ENCODE measurements around the gene NBPF12.
"Not testable (repeated sequence)": the region's sequence is repeated elsewhere in the genome, so short reads cannot be mapped to it uniquely, and the experiment has no call there.

NBPF12 gene

DNA sequence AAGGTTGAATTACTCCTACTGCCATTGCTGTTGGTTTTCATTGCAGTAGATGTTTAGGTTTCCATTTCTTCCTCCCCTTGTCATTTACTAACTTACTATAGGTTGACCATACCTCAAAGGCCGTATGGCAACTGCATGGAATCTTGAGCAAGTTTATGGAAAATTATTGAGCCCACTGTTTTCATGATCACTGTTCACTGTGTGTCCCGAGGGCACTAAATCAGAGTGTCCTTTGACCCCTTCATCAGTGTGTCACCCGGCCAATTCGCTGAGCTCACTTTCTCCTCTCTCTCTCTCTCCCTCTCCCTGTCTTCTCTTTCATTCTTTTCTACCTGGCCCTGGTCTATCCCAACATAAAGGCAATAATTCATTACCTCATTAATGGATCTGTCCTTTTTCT, 47.7 kb downstream of the NBPF12 start:
- not testable (repeated sequence) for DNase-seq

DNA sequence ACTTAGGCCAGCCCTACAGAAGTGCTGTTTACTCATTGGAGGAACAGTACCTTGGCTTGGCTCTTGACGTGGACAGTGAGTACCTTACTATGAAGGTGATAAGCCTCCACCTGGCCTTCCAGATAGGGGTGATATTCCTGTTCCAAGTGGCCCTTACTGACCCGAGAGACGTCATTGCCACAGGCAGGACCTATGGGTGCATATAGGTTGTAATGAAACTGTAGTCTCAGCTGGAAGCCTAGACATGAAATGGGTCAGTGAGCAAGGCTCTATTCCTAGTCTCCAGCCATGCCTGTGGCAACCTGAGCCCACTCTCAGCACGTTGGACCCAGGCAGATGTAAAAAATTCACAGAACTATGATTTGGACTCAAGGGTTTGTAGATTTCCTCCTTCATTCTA, 48.3 kb downstream of the NBPF12 start:
- not testable (repeated sequence) for DNase-seq

DNA sequence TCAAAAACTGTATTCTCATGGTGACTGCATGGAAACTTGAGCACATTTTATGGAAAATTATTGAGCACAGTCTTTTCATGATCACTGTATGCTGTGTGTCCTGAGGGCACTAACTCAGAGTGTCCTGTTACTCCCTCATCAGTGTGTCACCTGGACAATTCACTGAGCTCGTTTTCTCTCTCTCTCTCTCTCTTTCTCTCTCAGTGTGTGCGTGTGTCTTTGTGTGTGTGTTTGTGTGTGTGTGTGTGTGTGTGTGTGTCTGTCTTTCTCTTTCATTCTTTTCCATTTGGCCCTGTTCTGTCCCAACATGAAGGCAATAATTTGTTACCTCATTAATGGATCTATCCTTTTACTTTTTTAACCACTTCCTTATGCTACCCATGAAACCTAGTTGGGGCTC, 49.4 kb downstream of the NBPF12 start:
- not testable (repeated sequence) for DNase-seq

DNA sequence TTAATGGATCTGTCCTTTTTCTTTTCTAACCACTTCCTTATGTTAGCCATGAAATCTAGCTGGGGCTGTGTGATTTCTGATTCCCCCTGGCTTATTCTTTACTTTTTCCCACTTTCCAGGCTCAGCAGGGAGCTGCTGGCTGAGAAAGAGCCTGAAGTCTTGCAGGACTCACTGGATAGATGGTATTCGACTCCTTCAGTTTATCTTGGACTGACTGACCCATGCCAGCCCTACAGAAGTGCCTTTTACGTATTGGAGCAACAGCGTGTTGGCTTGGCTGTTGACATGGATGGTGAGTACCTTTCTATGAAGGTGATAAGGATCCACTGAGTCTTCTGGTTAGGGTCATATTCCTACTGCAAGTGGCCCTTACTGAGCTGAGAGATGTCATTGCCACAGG, 51.3 kb downstream of the NBPF12 start:
- DNase-seq: not testable (repeated sequence)

DNA sequence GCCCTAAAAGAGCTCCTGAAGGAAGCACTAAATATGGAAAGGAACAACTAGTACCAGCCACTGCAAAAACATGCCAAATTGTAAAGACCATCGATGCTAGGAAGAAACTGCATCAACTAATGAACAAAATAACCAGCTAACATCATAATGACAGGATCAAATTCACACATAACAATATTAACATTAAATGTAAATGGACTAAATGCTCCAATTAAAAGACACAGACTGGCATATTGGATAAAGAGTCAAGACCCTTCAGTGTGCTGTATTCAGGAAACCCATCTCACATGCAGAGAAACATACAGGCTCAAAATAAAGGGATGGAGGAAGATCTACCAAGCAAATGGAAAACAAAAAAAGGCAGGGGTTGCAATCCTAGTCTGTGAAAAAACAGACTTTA, 70.4 kb downstream of the NBPF12 start:
- DNase-seq: not testable (repeated sequence)

DNA sequence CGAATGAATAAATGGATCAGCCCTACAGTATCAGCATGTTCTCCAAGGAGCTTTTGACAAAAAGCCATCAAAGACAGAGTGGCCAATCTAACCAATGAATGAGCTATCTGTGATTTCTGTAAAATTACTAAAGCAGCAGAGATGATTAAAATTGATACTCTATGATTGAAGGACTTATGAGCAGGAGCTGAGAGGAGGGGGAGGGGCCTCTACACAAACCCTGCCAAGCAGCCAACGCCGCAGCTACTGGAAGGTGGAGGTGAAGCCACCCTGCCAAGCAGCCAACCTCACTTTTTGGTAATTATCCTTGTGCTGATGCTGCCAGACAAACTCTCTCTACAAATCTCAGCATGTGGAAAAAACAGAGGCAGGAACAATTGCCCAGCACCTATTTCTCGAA, 88.9 kb downstream of the NBPF12 start:
- DNase-seq: not testable (repeated sequence)

DNA sequence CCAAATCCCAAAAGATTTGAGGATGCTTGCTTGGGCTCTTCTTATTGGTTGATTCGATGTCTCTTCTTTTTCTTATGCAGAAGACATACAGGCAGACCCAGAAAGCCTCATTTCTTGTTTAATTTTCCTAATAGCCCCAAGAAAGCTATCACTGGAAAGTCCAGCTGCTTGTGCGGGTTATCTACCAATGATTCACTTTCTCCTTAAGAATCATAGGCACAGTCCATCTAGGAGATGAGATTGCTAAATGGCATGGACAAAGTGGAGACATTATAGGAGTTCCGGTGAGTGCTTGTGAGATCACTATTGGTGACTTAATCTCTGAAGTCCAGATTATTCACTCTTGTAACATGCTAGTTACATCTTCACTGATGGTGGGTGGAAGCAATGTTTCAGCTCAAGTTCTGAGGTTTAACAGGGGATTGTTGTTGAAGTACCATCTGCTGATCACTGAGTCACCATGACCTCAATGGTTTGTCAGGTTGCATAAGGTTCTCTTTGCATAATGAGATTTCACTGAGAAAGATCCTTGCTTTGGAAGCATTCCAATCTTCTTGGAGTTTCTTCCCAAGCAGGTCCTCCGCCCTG, 92.0 kb downstream of the NBPF12 start:
- not testable (repeated sequence) for DNase-seq

DNA sequence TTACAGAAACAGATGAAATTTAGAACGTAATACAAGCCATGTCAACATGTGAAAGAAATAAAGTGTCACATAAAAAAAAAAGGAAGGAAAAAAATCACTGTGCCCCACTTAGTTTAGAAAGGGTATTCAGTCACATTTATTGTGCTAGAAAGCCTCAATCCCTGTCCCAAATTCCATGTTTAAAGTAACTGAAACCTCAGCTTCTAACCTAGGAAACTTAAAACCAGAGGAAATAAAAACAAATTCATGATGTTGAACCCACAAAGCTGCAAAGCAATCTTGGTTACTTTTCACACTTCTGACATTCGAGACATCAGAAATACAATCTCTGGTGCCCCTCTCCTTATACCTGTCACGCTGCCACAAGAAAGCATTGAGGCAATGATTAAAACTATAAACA, 101.8 kb downstream of the NBPF12 start:
- DNase-seq: no peak

DNA sequence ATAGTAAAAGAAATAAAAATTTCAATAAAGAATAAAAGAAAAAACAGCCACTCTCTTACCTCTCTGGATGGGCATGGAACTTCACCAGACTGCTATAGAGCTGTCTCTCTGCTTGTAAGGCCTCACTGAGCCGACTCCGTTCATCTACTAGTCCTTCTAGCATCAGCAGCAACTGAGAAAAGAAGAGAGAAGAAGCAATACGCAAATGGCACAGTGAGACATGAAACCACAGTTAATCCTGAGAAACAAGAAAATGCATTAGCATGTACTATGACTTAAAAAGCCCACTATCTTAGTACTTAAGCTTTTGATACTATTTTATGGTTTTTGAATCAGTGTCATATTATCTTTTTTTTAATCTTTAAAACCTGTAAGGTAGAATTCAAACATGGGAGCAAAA, 104.8 kb downstream of the NBPF12 start:
- DNase-seq: not testable (repeated sequence)

DNA sequence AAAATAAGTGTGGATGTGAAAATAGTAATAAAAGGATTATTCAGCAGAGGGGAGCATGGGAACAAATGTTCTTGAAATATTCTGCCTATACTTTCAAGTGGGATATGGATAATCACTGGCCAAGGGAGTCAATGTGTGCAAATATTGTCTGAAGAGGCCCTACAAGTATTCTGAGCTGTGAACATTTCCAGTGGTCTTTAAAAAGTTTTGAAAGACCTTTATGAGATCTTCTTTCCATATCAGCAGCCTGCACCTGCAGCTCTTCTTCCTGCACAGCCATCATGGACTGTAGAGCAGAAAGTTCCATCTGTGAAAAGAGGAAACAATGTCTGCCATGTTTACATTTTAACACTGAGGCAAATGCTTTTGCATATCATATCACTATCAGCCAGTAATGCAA, 106.4 kb downstream of the NBPF12 start:
- DNase-seq: not testable (repeated sequence)

Measured in retina (tissue), 1 donor.